Measurements from ENCODE around the gene NEK7. TPM values are rescaled to one million over a fixed set of nuclear protein-coding genes. Genes with fewer than 3 reads are reported as not detected.

NEK7 gene
- total and polyA plus RNA-seq, 9 donors = 25.0 to 87.0 (median 61.3) TPM

DNA sequence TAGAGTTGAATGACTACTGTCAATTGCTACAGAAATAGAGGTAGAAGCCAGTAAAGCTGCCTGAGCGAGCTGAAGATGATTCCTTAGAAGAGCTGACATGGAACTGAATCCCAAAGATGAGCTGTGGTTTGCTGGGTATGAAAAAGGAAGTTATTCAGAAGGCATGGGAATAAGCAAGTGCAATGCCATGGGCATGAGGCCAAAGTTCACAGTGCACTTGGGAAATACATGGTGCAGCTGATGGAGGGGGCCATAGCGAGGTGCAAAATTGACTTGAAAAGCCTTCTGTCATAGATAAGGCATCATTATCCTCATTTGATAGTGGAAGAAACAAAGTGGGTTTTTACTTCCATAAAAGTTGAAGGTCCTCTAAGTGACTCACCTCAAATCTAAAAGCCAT lies 88.6 kb downstream of the NEK7 start:
- H3K27me3 ChIP-seq = no peaks in the 10 kb centered on the region
- 97 to 98% (median 97%) methylated on average over 2 of the region's 2 CpGs for WGBS, 3 donors
- intact Hi-C loops (cut with DNase I) = no loop called here
- no peak for DNase-seq
- H3K9me3 ChIP-seq = no peaks in the 10 kb centered on the region
- TF ChIP-seq, protein P1, sequence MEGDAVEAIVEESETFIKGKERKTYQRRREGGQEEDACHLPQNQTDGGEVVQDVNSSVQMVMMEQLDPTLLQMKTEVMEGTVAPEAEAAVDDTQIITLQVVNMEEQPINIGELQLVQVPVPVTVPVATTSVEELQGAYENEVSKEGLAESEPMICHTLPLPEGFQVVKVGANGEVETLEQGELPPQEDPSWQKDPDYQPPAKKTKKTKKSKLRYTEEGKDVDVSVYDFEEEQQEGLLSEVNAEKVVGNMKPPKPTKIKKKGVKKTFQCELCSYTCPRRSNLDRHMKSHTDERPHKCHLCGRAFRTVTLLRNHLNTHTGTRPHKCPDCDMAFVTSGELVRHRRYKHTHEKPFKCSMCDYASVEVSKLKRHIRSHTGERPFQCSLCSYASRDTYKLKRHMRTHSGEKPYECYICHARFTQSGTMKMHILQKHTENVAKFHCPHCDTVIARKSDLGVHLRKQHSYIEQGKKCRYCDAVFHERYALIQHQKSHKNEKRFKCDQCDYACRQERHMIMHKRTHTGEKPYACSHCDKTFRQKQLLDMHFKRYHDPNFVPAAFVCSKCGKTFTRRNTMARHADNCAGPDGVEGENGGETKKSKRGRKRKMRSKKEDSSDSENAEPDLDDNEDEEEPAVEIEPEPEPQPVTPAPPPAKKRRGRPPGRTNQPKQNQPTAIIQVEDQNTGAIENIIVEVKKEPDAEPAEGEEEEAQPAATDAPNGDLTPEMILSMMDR (IDR thresholded peaks at IDR 0.05) = no peak
- TF ChIP-seq POLR2A (IDR thresholded peaks at IDR 0.05) (no peak), EP300 (IDR thresholded peaks at IDR 0.05) (no peak)
- no peak overlapping the region for H3K27ac ChIP-seq
- H3K4me3 ChIP-seq = no peak overlapping the region
- no peaks in the 10 kb centered on the region for H3K36me3 ChIP-seq
- peaks cover 4% of the 10 kb centered on the region for H3K4me1 ChIP-seq (ENCODE audit: insufficient read depth)

DNA sequence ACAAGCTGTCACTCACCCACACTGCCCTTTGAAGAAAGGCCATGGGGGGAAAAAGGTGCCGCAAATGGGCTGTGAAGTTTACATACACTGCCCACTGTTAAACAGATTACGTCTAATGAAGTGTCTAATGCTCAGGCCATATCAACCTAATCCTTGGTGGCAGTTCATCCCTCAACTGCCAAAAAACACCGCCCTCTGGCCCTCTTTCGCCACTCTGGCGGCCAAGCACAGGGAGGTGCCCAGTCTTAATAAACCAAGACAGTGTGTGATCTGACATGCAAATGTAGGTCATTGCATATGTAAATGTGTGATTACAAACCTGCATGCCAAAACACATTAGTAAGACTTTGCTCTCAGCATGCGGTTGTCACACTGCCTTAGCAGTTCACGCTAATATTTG lies 89.5 kb downstream of the NEK7 start:
- 95 to 98% (median 96%) methylated on average over 7 of the region's 7 CpGs for WGBS, 3 donors
- Histone ChIP-seq H3K36me3 (no peaks in the 10 kb centered on the region), H3K27me3 (no peaks in the 10 kb centered on the region), H3K27ac (no peak overlapping the region), H3K9me3 (no peaks in the 10 kb centered on the region), H3K4me1 (ENCODE audit: insufficient read depth) (peaks cover 4% of the 10 kb centered on the region), H3K4me3 (no peak overlapping the region)
- DNase-seq = no peak
- TF ChIP-seq EP300 (IDR thresholded peaks at IDR 0.05) (no peak), POLR2A (IDR thresholded peaks at IDR 0.05) (no peak)
- TF ChIP-seq, protein P1 (IDR thresholded peaks at IDR 0.05) = no peak
- intact Hi-C loops (cut with DNase I) = no loop called here

DNA sequence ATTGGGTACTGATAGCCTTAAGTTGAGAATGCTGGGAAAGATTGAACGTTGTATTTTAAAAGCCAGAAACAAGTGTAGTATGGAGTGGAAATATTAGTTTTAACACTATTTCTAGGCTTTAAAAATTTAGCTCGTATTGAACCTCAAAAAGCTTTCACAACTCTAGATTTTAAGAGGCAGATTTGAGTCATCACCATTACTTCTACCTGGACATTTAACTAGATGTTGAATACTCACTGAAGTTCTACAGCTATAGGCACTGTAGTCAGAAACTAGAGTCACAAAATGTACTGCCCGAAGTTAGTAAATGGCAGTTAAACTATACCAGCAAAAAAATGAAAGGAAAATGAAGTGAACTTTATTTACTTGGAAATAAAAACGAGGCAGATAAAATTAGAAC lies 96.5 kb downstream of the NEK7 start:
- Histone ChIP-seq H3K27me3 (no peaks in the 10 kb centered on the region), H3K4me3 (no peak overlapping the region), H3K36me3 (no peaks in the 10 kb centered on the region), H3K9me3 (no peaks in the 10 kb centered on the region), H3K27ac (no peak overlapping the region), H3K4me1 (ENCODE audit: insufficient read depth) (no peaks in the 10 kb centered on the region)
- no peak for TF ChIP-seq POLR2A (IDR thresholded peaks at IDR 0.05)
- TF ChIP-seq, protein P1 (IDR thresholded peaks at IDR 0.05) = no peak
- no peak for TF ChIP-seq EP300 (IDR thresholded peaks at IDR 0.05)
- 58 to 71% (median 68%) methylated on average over 4 of the region's 4 CpGs for WGBS, 3 donors
- DNase-seq = no peak
- intact Hi-C loops (cut with DNase I) = no loop called here

- no peak for DNase-seq
- no peaks in the 10 kb centered on the region for H3K4me1 ChIP-seq (ENCODE audit: insufficient read depth)
- intact Hi-C loops (cut with DNase I) = no loop called here
- WGBS, 3 donors = 29 to 43% (median 37%) methylated on average over 1 of the region's 1 CpG
- H3K36me3 ChIP-seq = no peaks in the 10 kb centered on the region
- H3K4me3 ChIP-seq = no peak overlapping the region
- no peak for TF ChIP-seq EP300 (IDR thresholded peaks at IDR 0.05)
- TF ChIP-seq, protein P1 (IDR thresholded peaks at IDR 0.05) = no peak
- no peak for TF ChIP-seq POLR2A (IDR thresholded peaks at IDR 0.05)
- H3K27ac ChIP-seq = no peak overlapping the region
- no peaks in the 10 kb centered on the region for H3K27me3 ChIP-seq
- no peaks in the 10 kb centered on the region for H3K9me3 ChIP-seq
These were observed 96.9 kb downstream of the NEK7 start for GRCh38 chr1:198253668-198254067.

GRCh38 chr1:198254521-198254920 lies 97.7 kb downstream of the NEK7 start:
- WGBS, 3 donors = 55 to 64% (median 59%) methylated on average over 2 of the region's 2 CpGs
- Histone ChIP-seq H3K4me1 (ENCODE audit: insufficient read depth) (no peaks in the 10 kb centered on the region), H3K4me3 (no peak overlapping the region), H3K27me3 (no peaks in the 10 kb centered on the region), H3K36me3 (no peaks in the 10 kb centered on the region), H3K9me3 (no peaks in the 10 kb centered on the region), H3K27ac (no peak overlapping the region)
- TF ChIP-seq EP300 (IDR thresholded peaks at IDR 0.05) (no peak), POLR2A (IDR thresholded peaks at IDR 0.05) (no peak)
- TF ChIP-seq, protein P1 (IDR thresholded peaks at IDR 0.05) = no peak
- no peak for DNase-seq
- intact Hi-C loops (cut with DNase I) = no loop called here

Measured in ovary (tissue), 9 donors.